Activated T-helper 2 cell treated with anti-CD3 and anti-CD28 coated beads, Interferon-gamma antibody, Interleukin-2, Interleukin-4, amounts not matched to agents 10 μg/mL and 5 μg/mL and 100 μg/mL, durations not matched to agents 14 hours and 24 hours and 36 hours (primary cell): ENCODE measurements around the gene DNAJC21. TPM values are rescaled to one million over a fixed set of nuclear protein-coding genes. Genes with fewer than 3 reads are reported as not detected.
A peak's percentile ranks its signal among the peaks of the same experiment; 100 is the strongest.
"Not testable (repeated sequence)": the region's sequence is repeated elsewhere in the genome, so short reads cannot be mapped to it uniquely, and the experiment has no call there.

Source experiments
- DNase-seq: peaks from one replicate; pipeline ENCODE4 v3.0.0; 2021; ENCODE audit warnings: low spot score
- H3K27ac Mint-ChIP-seq: one replicate; pipeline ENCODE4 v1.8.0; 2021; ENCODE audit warnings: mixed read lengths
- H3K27me3 Mint-ChIP-seq: one replicate; pipeline ENCODE4 v1.8.0; 2021; ENCODE audit warnings: low read depth, mixed read lengths
- H3K36me3 Mint-ChIP-seq: one replicate; pipeline ENCODE4 v1.8.0; 2021; ENCODE audit warnings: low read depth, mixed read lengths
- H3K4me1 Mint-ChIP-seq: one replicate; pipeline ENCODE4 v1.8.0; 2021; ENCODE audit warnings: low read depth, mixed read lengths
- H3K4me3 Mint-ChIP-seq: one replicate; pipeline ENCODE4 v1.8.0; 2021; ENCODE audit warnings: low read depth, mild to moderate bottlenecking, moderate library complexity, mixed read lengths
- H3K9me3 Mint-ChIP-seq: one replicate; pipeline ENCODE4 v1.8.0; 2021; ENCODE audit warnings: mixed read lengths
- intact Hi-C: fragments of 100-400 bp; cut with micrococcal nuclease; formaldehyde crosslinking; loops from one replicate; pipeline ENCODE4 v1.15.1; 2023
- total RNA-seq: library from RNA; stranded (reverse); gene quantifications from 2 replicates; pipeline ENCODE4 v1.2.3, GENCODE V29; 2022

Gene DNAJC21
- total RNA-seq, 1 donor from 2014 or later = 62.7 TPM

DNA sequence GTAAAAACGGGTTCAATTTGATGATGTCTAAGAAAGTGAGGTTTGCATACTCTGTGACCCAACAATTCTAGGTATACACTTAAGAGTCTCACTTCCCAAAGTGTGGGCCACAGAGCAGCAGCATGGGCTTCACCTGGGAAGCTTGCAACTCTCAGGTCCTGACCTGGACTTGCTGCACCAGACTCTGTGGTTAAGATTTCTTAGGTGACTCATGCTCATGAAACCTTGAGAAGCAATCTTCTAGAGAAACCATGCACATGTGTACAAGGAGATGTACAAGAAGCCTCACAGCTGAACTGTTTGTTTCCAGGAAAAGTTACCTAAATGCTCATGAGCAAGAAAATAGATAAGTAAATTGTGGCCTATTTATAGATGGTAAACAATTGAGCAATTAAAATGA, 30.0 kb downstream of the DNAJC21 start:
- no peak for DNase-seq
- intact Hi-C loops = loop anchor here (2.0 kb wide), 1 partner anchor 43 kb away; no protein-coding TSS in a partner anchor
- H3K4me3 Mint-ChIP-seq = no peak overlapping the region
- no peaks in the 10 kb centered on the region for H3K27me3 Mint-ChIP-seq
- H3K9me3 Mint-ChIP-seq = no peaks in the 10 kb centered on the region
- peak overlapping the region; percentile 54 for H3K27ac Mint-ChIP-seq
- H3K36me3 Mint-ChIP-seq = peaks cover 34% of the 10 kb centered on the region
- H3K4me1 Mint-ChIP-seq = peaks cover 17% of the 10 kb centered on the region

- Mint-ChIP-seq H3K4me3 (no peak overlapping the region), H3K9me3 (peaks cover 18% of the 10 kb centered on the region), H3K4me1 (no peaks in the 10 kb centered on the region), H3K36me3 (peaks cover 21% of the 10 kb centered on the region), H3K27ac (no peak overlapping the region), H3K27me3 (no peaks in the 10 kb centered on the region)
- no peak for DNase-seq
- intact Hi-C loops = no loop called here
Observed at GRCh38 chr5:34967540-34967939, 38.2 kb downstream of the DNAJC21 start.

DNA sequence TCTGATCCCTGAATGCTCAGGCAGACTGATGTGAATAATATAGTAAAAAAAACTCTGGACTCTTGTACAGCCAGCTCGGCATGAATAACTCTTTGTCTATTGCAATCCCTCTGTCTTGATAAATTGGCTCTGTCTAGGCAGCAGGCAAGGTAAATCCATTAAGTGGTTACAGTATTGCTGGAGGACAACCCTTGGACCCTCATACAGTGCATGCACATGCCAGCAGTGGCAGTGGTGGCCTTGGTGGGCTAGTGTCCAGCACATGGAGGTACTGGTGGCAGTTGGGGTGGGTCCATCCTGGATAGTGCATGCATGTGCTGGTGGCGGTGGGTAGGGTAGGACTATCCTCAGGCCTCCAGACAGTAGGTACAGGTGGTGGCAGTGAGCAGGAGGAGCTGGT, 38.9 kb downstream of the DNAJC21 start:
- H3K4me3 Mint-ChIP-seq = no peak overlapping the region
- H3K36me3 Mint-ChIP-seq = peaks cover 21% of the 10 kb centered on the region
- intact Hi-C loops = no loop called here
- no peaks in the 10 kb centered on the region for H3K4me1 Mint-ChIP-seq
- no peak for DNase-seq
- peaks cover 18% of the 10 kb centered on the region for H3K9me3 Mint-ChIP-seq
- H3K27ac Mint-ChIP-seq = no peak overlapping the region
- H3K27me3 Mint-ChIP-seq = no peaks in the 10 kb centered on the region

- Mint-ChIP-seq H3K4me3 (no peak overlapping the region), H3K4me1 (no peaks in the 10 kb centered on the region), H3K9me3 (peaks cover 13% of the 10 kb centered on the region), H3K27me3 (peaks cover under 1% of the 10 kb centered on the region), H3K27ac (no peak overlapping the region), H3K36me3 (peaks cover 17% of the 10 kb centered on the region)
- DNase-seq = no peak
- intact Hi-C loops = no loop called here
Observed at GRCh38 chr5:34970552-34970951, 41.2 kb downstream of the DNAJC21 start.

- H3K4me1 Mint-ChIP-seq = not testable (repeated sequence)
Observed at GRCh38 chr5:34971655-34972054, 42.3 kb downstream of the DNAJC21 start.

GRCh38 chr5:34976347-34976746, 47.0 kb downstream of the DNAJC21 start:
- Mint-ChIP-seq H3K27me3 (peaks cover 2% of the 10 kb centered on the region), H3K4me1 (no peaks in the 10 kb centered on the region), H3K4me3 (no peak overlapping the region), H3K9me3 (no peaks in the 10 kb centered on the region), H3K27ac (no peak overlapping the region), H3K36me3 (no peaks in the 10 kb centered on the region)
- DNase-seq = no peak
- intact Hi-C loops = no loop called here

More at GRCh38 chr5:34971655-34972054, 42.3 kb downstream of the DNAJC21 start:
- H3K9me3 Mint-ChIP-seq, DNase-seq, intact Hi-C loops, H3K36me3 Mint-ChIP-seq, H3K27ac Mint-ChIP-seq, H3K27me3 Mint-ChIP-seq, H3K4me3 Mint-ChIP-seq: not testable (repeated sequence)

- intact Hi-C loops = no loop called here
- Mint-ChIP-seq H3K36me3 (no peaks in the 10 kb centered on the region), H3K9me3 (no peaks in the 10 kb centered on the region), H3K4me3 (no peak overlapping the region), H3K4me1 (no peaks in the 10 kb centered on the region), H3K27ac (no peak overlapping the region), H3K27me3 (peaks cover 2% of the 10 kb centered on the region)
- no peak for DNase-seq
Observed at GRCh38 chr5:34977934-34978613, 48.7 kb downstream of the DNAJC21 start.

DNA sequence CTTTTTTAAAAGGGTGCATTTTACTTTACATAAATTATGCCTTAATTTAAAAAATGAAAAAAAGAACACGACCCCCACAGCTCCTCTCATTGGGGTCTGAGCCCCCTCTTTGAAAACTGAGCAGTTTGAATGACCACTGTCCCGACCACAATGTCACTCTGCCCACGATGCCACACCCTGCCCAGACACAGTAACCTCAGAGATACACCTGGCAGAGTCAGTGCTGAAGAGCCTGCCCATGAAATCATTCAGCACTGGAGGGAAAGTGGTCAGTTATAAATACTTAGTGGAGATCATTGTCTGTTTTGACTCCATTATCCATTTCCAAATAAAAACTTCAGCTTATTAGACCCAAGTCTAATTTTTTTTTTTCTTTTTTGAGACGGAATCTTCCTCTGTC, 49.3 kb downstream of the DNAJC21 start:
- Mint-ChIP-seq H3K9me3 (no peaks in the 10 kb centered on the region), H3K4me1 (no peaks in the 10 kb centered on the region), H3K36me3 (no peaks in the 10 kb centered on the region), H3K27me3 (peaks cover 2% of the 10 kb centered on the region), H3K4me3 (no peak overlapping the region), H3K27ac (no peak overlapping the region)
- DNase-seq = no peak
- intact Hi-C loops = no loop called here

- DNase-seq = no peak
- H3K4me3 Mint-ChIP-seq = no peak overlapping the region
- H3K9me3 Mint-ChIP-seq = peaks cover 21% of the 10 kb centered on the region
- intact Hi-C loops = no loop called here
- no peaks in the 10 kb centered on the region for H3K4me1 Mint-ChIP-seq
- H3K36me3 Mint-ChIP-seq = no peaks in the 10 kb centered on the region
- peaks cover 3% of the 10 kb centered on the region for H3K27me3 Mint-ChIP-seq
- H3K27ac Mint-ChIP-seq = no peak overlapping the region
Observed at GRCh38 chr5:34982823-34983222, 53.5 kb downstream of the DNAJC21 start.

DNA sequence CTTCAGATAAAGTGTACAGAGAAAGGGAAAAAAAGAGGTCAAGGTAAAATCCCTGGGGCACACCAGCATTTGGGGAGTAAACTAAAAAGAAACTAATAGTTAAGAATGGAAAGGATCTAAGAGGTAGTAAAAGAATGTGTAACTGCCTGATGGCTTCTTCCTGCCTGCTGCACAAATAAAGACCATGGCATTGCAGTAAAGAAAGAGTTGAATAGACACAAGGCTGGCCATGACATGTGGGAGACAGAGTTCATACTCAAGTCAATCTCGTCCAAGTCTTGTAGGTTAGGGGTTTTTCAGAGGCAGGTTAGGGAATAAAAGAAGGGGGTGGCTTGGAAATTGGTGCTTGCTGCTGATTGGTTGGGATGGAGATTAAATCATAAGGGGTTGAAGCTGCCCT, 57.6 kb downstream of the DNAJC21 start:
- intact Hi-C loops = no loop called here
- Mint-ChIP-seq H3K4me1 (no peaks in the 10 kb centered on the region), H3K9me3 (peaks cover 21% of the 10 kb centered on the region), H3K36me3 (no peaks in the 10 kb centered on the region), H3K27ac (no peak overlapping the region), H3K27me3 (peaks cover 10% of the 10 kb centered on the region), H3K4me3 (no peak overlapping the region)
- no peak for DNase-seq

GRCh38 chr5:34991486-34992238, 62.3 kb downstream of the DNAJC21 start:
- Mint-ChIP-seq H3K36me3 (no peaks in the 10 kb centered on the region), H3K4me1 (no peaks in the 10 kb centered on the region), H3K9me3 (peaks cover 11% of the 10 kb centered on the region), H3K27ac (no peak overlapping the region), H3K27me3 (peaks cover 20% of the 10 kb centered on the region), H3K4me3 (no peak overlapping the region)
- intact Hi-C loops = no loop called here
- DNase-seq = no peak

- Mint-ChIP-seq H3K4me3 (no peak overlapping the region), H3K27me3 (peaks cover 14% of the 10 kb centered on the region), H3K4me1 (no peaks in the 10 kb centered on the region), H3K36me3 (no peaks in the 10 kb centered on the region), H3K27ac (no peak overlapping the region), H3K9me3 (no peaks in the 10 kb centered on the region)
- no peak for DNase-seq
- intact Hi-C loops = no loop called here
Observed at GRCh38 chr5:34993951-34994350, 64.6 kb downstream of the DNAJC21 start.

- H3K27me3 Mint-ChIP-seq = peaks cover 16% of the 10 kb centered on the region
- H3K9me3 Mint-ChIP-seq = no peaks in the 10 kb centered on the region
- no peak overlapping the region for H3K4me3 Mint-ChIP-seq
- DNase-seq = no peak
- no peaks in the 10 kb centered on the region for H3K4me1 Mint-ChIP-seq
- H3K36me3 Mint-ChIP-seq = no peaks in the 10 kb centered on the region
- intact Hi-C loops = no loop called here
- H3K27ac Mint-ChIP-seq = no peak overlapping the region
Observed at GRCh38 chr5:34996261-34996660, 66.9 kb downstream of the DNAJC21 start.
